Fibroblast of lung (primary cell): ENCODE results near the gene ZC3H12D. TPM values are rescaled to one million over a fixed set of nuclear protein-coding genes. Genes with fewer than 3 reads are reported as not detected.
"Not testable (repeated sequence)": the region's sequence is repeated elsewhere in the genome, so short reads cannot be mapped to it uniquely, and the experiment has no call there.

Experiments
- DNase-seq, 2 donors: peaks; one replicate each; pipeline versions ENCODE4 v3.0.0 to v3.0.0-alpha.2; 2010; ENCODE audit warnings: low read depth in 2 of 2
- H2AFZ ChIP-seq: 2 replicates; pipeline ENCODE4 v1.5.1; 2012; ENCODE audit warnings: low read length, control low read depth, inconsistent platforms
- H3K27ac ChIP-seq: 2 replicates; pipeline ENCODE4 v1.5.1; 2011; ENCODE audit warnings: low read length, control low read depth; ENCODE audit not compliant: insufficient read depth
- H3K27me3 ChIP-seq: 2 replicates; pipeline ENCODE4 v1.5.1; 2011; ENCODE audit warnings: mild to moderate bottlenecking, low read length; ENCODE audit not compliant: control insufficient read depth, insufficient read depth
- H3K36me3 ChIP-seq: 2 replicates; pipeline ENCODE4 v1.5.1; 2011; ENCODE audit warnings: low read length; ENCODE audit not compliant: control insufficient read depth, insufficient read depth
- H3K4me1 ChIP-seq: 2 replicates; pipeline ENCODE4 v1.5.1; 2011; ENCODE audit warnings: low read length; ENCODE audit not compliant: control insufficient read depth, insufficient read depth; ENCODE audit errors: extremely low read depth
- H3K4me2 ChIP-seq: 2 replicates; pipeline ENCODE4 v1.5.1; 2011; ENCODE audit warnings: low read length, control low read depth; ENCODE audit not compliant: insufficient read depth; ENCODE audit errors: extremely low read depth
- H3K4me3 ChIP-seq, 4 experiments: fragments of 200-600 bp in 1 of 4; sonication (generic) in 1 of 4; replicated peaks in 1 of 4; 2 replicates each; pipeline ENCODE4 v1.5.1; 2011 to 2016; ENCODE audit warnings: low read length in 4 of 4, low read depth in 3 of 4, mild to moderate bottlenecking in 3 of 4, control low read depth in 2 of 4, inconsistent platforms in 1 of 4, mixed read lengths in 1 of 4; ENCODE audit not compliant: insufficient read depth in 1 of 4; ENCODE audit errors: control extremely low read depth in 1 of 4
- H3K79me2 ChIP-seq: 2 replicates; pipeline ENCODE4 v1.5.1; 2012; ENCODE audit warnings: mild to moderate bottlenecking, low read length, inconsistent platforms; ENCODE audit not compliant: control insufficient read depth, insufficient read depth
- H3K9ac ChIP-seq: 2 replicates; pipeline ENCODE4 v1.5.1; 2011; ENCODE audit warnings: mild to moderate bottlenecking, low read length, control low read depth; ENCODE audit not compliant: insufficient read depth
- H3K9me3 ChIP-seq: 2 replicates; pipeline ENCODE4 v1.5.1; 2012; ENCODE audit warnings: low read depth, low read length; ENCODE audit not compliant: control insufficient read depth, insufficient read depth
- H4K20me1 ChIP-seq: 2 replicates; pipeline ENCODE4 v1.5.1; 2011; ENCODE audit warnings: low read length; ENCODE audit not compliant: control insufficient read depth, insufficient read depth; ENCODE audit errors: extremely low read depth
- CTCF ChIP-seq, 2 donors: IDR thresholded peaks in 1 of 2; conservative IDR thresholded peaks in 1 of 2; 1 replicate in 1 of 2; 2 replicates in 1 of 2; pipeline ENCODE4 v1.5.1; 2011 to 2012; ENCODE audit warnings: low read length in 2 of 2, control low read depth in 1 of 2, inconsistent platforms in 1 of 2, low read depth in 1 of 2, mild to moderate bottlenecking in 1 of 2
- EZH2 ChIP-seq: IDR thresholded peaks from 2 replicates; pipeline ENCODE4 v1.5.1; 2012; ENCODE audit warnings: low read length, control low read depth, mild to moderate bottlenecking; ENCODE audit errors: missing control alignments
- polyA plus RNA-seq, 2 donors: library from polyadenylated mRNA; depleted of rRNA in 1 of 2; stranded (reverse) in 1 of 2; unstranded in 1 of 2; fragments of >200 nt; gene quantifications; 2 replicates each; pipeline ENCODE4 v1.2.1, GENCODE V29; 2011 to 2012; ENCODE audit warnings: missing spikeins in 1 of 2
- total RNA-seq: library from RNA; depleted of rRNA; stranded (reverse); fragments of >200 nt; gene quantifications from 2 replicates; pipeline ENCODE4 v1.2.1, GENCODE V29; 2014

Gene ZC3H12D
- total and polyA plus RNA-seq, 2 donors (not counting 1 experiment from before 2014, with no cell fraction given): 0.01 to 0.17 TPM

- no peak overlapping the region for H3K27ac ChIP-seq
- H3K79me2 ChIP-seq: no peaks in the 10 kb centered on the region
- H3K27me3 ChIP-seq: peaks cover 6% of the 10 kb centered on the region
- no peak overlapping the region for H3K4me2 ChIP-seq
- H3K36me3 ChIP-seq: no peaks in the 10 kb centered on the region
- TF ChIP-seq EZH2 (no peak), CTCF (conservative IDR thresholded peaks at IDR 0.05 in 1 of 2, IDR thresholded peaks at IDR 0.05 in 1 of 2; ENCODE audit: low read depth in 1 of 2, low read length in 2 of 2) (no peak)
- no peak for DNase-seq
- peaks cover 3% of the 10 kb centered on the region for H3K4me1 ChIP-seq
- H4K20me1 ChIP-seq: peaks cover 3% of the 10 kb centered on the region
- H2AFZ ChIP-seq: no peak overlapping the region
- no peak overlapping the region for H3K9ac ChIP-seq
- no peaks in the 10 kb centered on the region for H3K9me3 ChIP-seq
- H3K4me3 ChIP-seq: no peak overlapping the region
Observed at GRCh38 chr6:149461670-149462069, 23.1 kb downstream of the ZC3H12D start.

DNA sequence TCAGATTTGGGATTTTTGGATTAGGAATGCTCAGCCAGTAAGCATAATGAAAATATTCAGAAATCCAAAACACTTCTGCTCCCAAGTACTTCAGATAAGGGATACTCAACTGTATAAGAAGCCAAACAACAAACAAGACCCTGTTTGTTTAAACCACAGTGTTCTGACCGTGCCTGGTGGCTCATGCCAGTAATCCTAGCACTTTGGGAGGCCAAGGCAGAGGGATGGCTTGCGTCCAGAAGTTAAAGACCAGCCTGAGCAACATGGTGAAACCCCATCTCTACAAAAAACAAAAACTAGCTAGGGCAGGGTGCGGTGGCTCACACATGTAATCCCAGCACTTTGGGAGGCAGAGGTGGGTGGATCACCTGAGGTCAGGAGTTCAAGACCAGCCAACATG lies 24.6 kb downstream of the ZC3H12D start:
- not testable (repeated sequence) for H3K36me3 ChIP-seq, H3K4me2 ChIP-seq, H3K27ac ChIP-seq, H3K4me3 ChIP-seq, H3K27me3 ChIP-seq, DNase-seq, H3K9ac ChIP-seq, H3K79me2 ChIP-seq, H2AFZ ChIP-seq, H3K9me3 ChIP-seq, H3K4me1 ChIP-seq, H4K20me1 ChIP-seq

- TF ChIP-seq CTCF (conservative IDR thresholded peaks at IDR 0.05 in 1 of 2, IDR thresholded peaks at IDR 0.05 in 1 of 2; ENCODE audit: low read depth in 1 of 2, low read length in 2 of 2) (no peak), EZH2 (no peak)
- no peak overlapping the region for H3K4me2 ChIP-seq
- no peak overlapping the region for H2AFZ ChIP-seq
- H3K4me3 ChIP-seq: no peak overlapping the region
- no peaks in the 10 kb centered on the region for H3K36me3 ChIP-seq
- no peaks in the 10 kb centered on the region for H3K9me3 ChIP-seq
- peak in 1 of 2 donors; percentile 36 for DNase-seq
- H3K79me2 ChIP-seq: no peaks in the 10 kb centered on the region
- no peak overlapping the region for H3K9ac ChIP-seq
- H4K20me1 ChIP-seq: peaks cover 3% of the 10 kb centered on the region
- no peak overlapping the region for H3K27ac ChIP-seq
- no peaks in the 10 kb centered on the region for H3K27me3 ChIP-seq
- H3K4me1 ChIP-seq: peaks cover 7% of the 10 kb centered on the region
Observed at GRCh38 chr6:149459761-149460160, 25.1 kb downstream of the ZC3H12D start.
